ENCODE data around the gene ANO2.

The ANO2 gene

GRCh38 chr12:5654019-5654418 is 291.0 kb downstream of the ANO2 start:
- no peak for DNase-seq

GRCh38 chr12:5650829-5651461 is 294.1 kb downstream of the ANO2 start:
- no peak for DNase-seq

- no peak for DNase-seq
These were observed 294.8 kb downstream of the ANO2 start for GRCh38 chr12:5650281-5650680.

- no peak for DNase-seq
These were observed 296.2 kb downstream of the ANO2 start for GRCh38 chr12:5648692-5649359.

GRCh38 chr12:5643266-5643665 is 301.8 kb downstream of the ANO2 start:
- no peak for DNase-seq

- DNase-seq = no peak
These were observed 307.4 kb downstream of the ANO2 start for GRCh38 chr12:5637698-5638097.

GRCh38 chr12:5636907-5637306 is 308.2 kb downstream of the ANO2 start:
- no peak for DNase-seq

- DNase-seq = no peak
These were observed 312.0 kb downstream of the ANO2 start for GRCh38 chr12:5633106-5633505.

- no peak for DNase-seq
These were observed 312.6 kb downstream of the ANO2 start for GRCh38 chr12:5632453-5632852.

- no peak for DNase-seq
These were observed 313.6 kb downstream of the ANO2 start for GRCh38 chr12:5631497-5631896.

- no peak for DNase-seq
These were observed 314.3 kb downstream of the ANO2 start for GRCh38 chr12:5630726-5631125.

- no peak for DNase-seq
These were observed 316.6 kb downstream of the ANO2 start for GRCh38 chr12:5628501-5628900.

- no peak for DNase-seq
These were observed 317.9 kb downstream of the ANO2 start for GRCh38 chr12:5627053-5627630.

GRCh38 chr12:5626151-5626550 is 318.9 kb downstream of the ANO2 start:
- no peak for DNase-seq

GRCh38 chr12:5624486-5625272 is 320.4 kb downstream of the ANO2 start:
- DNase-seq = no peak

GRCh38 chr12:5623411-5623810 is 321.6 kb downstream of the ANO2 start:
- DNase-seq = no peak

- DNase-seq = no peak
These were observed 322.8 kb downstream of the ANO2 start for GRCh38 chr12:5622280-5622679.

- no peak for DNase-seq
These were observed 323.7 kb downstream of the ANO2 start for GRCh38 chr12:5621329-5621728.

GRCh38 chr12:5620896-5621295 is 324.2 kb downstream of the ANO2 start:
- DNase-seq = no peak

GRCh38 chr12:5619628-5620027 is 325.4 kb downstream of the ANO2 start:
- no peak for DNase-seq

GRCh38 chr12:5616854-5617253 is 328.2 kb downstream of the ANO2 start:
- no peak for DNase-seq

- no peak for DNase-seq
These were observed 329.3 kb downstream of the ANO2 start for GRCh38 chr12:5615760-5616159.

GRCh38 chr12:5614256-5614655 is 330.8 kb downstream of the ANO2 start:
- DNase-seq = no peak

All from activated naive CD4-positive, alpha-beta T cell (primary cell).